Heart left ventricle (tissue), 16 donors: Measurements from ENCODE around the gene CDH23. TPM values are rescaled to one million over a fixed set of nuclear protein-coding genes. Genes with fewer than 3 reads are reported as not detected.

Experiments
- ATAC-seq, 4 donors: fragments of 200-7000 bp; cut with Tn5 transposase; one replicate each; pipeline ENCODE4 v1.9.1; 2020 to 2022; ENCODE audit warnings: moderate library complexity in 4 of 4, mild to moderate bottlenecking in 3 of 4, moderate number of reproducible peaks in 1 of 4
- DNase-seq, 5 donors: peaks; one replicate each; pipeline ENCODE4 v3.0.0-alpha.2; 2020
- H3K27ac ChIP-seq, 12 donors: fragments of 200-600 bp; sonication (generic) in 4 of 12; one replicate each; pipeline versions ENCODE4 v1.5.0 to v1.8.0; 2016 to 2022; ENCODE audit warnings: mild to moderate bottlenecking in 2 of 12
- H3K27me3 ChIP-seq, 9 donors: fragments of 200-600 bp; sonication (generic) in 2 of 9; one replicate each; pipeline versions ENCODE4 v1.5.1 to v1.8.0; 2016 to 2022; ENCODE audit warnings: mild to moderate bottlenecking in 3 of 9
- H3K36me3 ChIP-seq, 9 donors: fragments of 200-600 bp; sonication (generic) in 2 of 9; one replicate each; pipeline versions ENCODE4 v1.5.0 to v1.8.0; 2018 to 2022; ENCODE audit warnings: mild to moderate bottlenecking in 2 of 9
- H3K4me1 ChIP-seq, 12 donors: fragments of 200-600 bp; sonication (generic) in 4 of 12; one replicate each; pipeline versions ENCODE4 v1.5.0 to v1.8.0; 2016 to 2022; ENCODE audit warnings: mild to moderate bottlenecking in 3 of 12
- H3K4me3 ChIP-seq, 12 donors: fragments of 200-600 bp; sonication (generic) in 4 of 12; one replicate each; pipeline versions ENCODE4 v1.5.0 to v1.8.0; 2017 to 2022; ENCODE audit warnings: mild to moderate bottlenecking in 9 of 12, moderate library complexity in 4 of 12
- H3K9me3 ChIP-seq, 12 donors: fragments of 200-600 bp; sonication (generic) in 4 of 12; one replicate each; pipeline versions ENCODE4 v1.5.0 to v1.8.0; 2016 to 2022; ENCODE audit warnings: mild to moderate bottlenecking in 1 of 12
- POLR2A ChIP-seq, 2 donors: fragments of 450-650 bp; IDR thresholded peaks; one replicate each; pipeline ENCODE4 v1.6.1; 2017; ENCODE audit warnings: antibody characterized with exemption in 2 of 2, mild to moderate bottlenecking in 2 of 2, moderate library complexity in 2 of 2
- WGBS, 4 donors: extraction: QIAGEN DNeasy Blood & Tissue Kit in 2 of 4; methylation state at CpG; one replicate each; pipeline versions ENCODE4 v1.1.5 to v1.1.7; 2013 to 2018; 5-methylcytosine and 5-hydroxymethylcytosine counted together
- intact Hi-C, 10 donors: fragments of 100-400 bp; cut with DNase I; formaldehyde crosslinking; loops; one replicate each; pipeline versions ENCODE4 v1.11.1 to v1.14.2; 2022
- polyA plus RNA-seq, 2 donors: library from polyadenylated mRNA; stranded (reverse); fragments of 200-250 nt; gene quantifications; one replicate each; pipeline ENCODE4 v1.2.3, GENCODE V29; 2013
- total RNA-seq, 9 donors: library from RNA; depleted of rRNA in 2 of 9; stranded (reverse); fragments of >200 nt in 2 of 9; fragmentation: NEBNext Ultra II Directional in 3 of 9; extraction: Animal tissue kit (Norgen Biotek cat#: 25700) in 3 of 9; gene quantifications; one replicate each; pipeline versions ENCODE4 v1.1.0 to v1.2.4, GENCODE V29; 2016 to 2023
- TF ChIP-seq, protein P1 (sequence below), 12 donors: fragments of 200-600 bp; sonication (generic) in 4 of 12; IDR thresholded peaks; one replicate each; pipeline versions ENCODE4 v1.5.0 to v1.8.0; 2018 to 2022; ENCODE audit warnings: antibody characterized with exemption in 12 of 12, mild to moderate bottlenecking in 5 of 12
- donor health status: ischemic (EF 13 %, LVEDD 7.1; RV severe dilation, severe dysfunction).
- donor health status: healthy with polysubstance abuse.
- donor health status: DM: no; HTN: yes; CAD: no.
- donor health status: DM: no; HTN: no; CAD: no.
- donor health status: ischemic (EF 25% LVEDD 6.9; RV normal size, moderate dysfunction).
- donor health status: ischemic (EF 25% LVEDD 5.7; RV mildly dilated, moderate dysfunction).
- donor health status: healthy.
- donor health status: DM: yes; HTN: yes; CAD: no.
- donor health status: ischemic (EF 35%, LVEDD 5.7; RV mildly dilated, moderate dysfunction).
- donor health status: nonischemic (EF 11% LVEDD 7.7; RV severe dilation, severe dysfunction).
- donor health status: DM: yes; HTN: yes; CAD: no.
- donor health status: PGD.
- donor health status: ischemic (EF 29% LVEDD 5.4; RV normal size, mild dysfunction).
- donor health status: nonischemic (EF 23%, LVEDD 6.1; RV moderate dilation, normal function).

Gene CDH23
- total and polyA plus RNA-seq, 11 donors = 1.2 to 8.6 (median 3.9) TPM

DNA sequence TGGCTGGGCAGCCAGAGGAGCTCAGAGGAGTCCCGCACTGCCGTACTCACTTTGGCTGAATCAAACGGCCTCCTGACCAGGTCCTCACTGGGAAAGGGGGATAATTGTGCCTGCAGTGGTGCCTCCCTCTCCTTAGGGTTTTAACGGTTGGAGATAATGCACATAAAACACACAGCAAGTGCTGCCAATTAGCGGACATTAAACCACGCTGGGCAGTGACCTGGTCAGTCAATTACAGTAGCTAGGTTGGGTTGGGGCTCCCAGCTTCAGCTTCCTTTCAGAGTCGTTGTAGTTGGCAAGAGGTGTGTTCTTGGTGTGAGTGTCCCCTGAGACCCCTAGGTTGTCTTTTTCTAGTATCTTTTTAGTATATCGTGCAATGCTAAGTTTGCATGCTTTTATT, 176.2 kb downstream of the CDH23 start:
- intact Hi-C loops = loop anchor here in 7 of 10 donors (5.0 to 10.0 kb wide), 4 partner anchors 86 to 258 kb away; partner anchors contain the start of gene SLC29A3 (in 5 of the 7)
- Histone ChIP-seq H3K4me1 (peaks cover 0 to 7% (median 0%) of the 10 kb centered on the region in 12 donors), H3K27me3 (no peaks in the 10 kb centered on the region), H3K4me3 (no peak overlapping the region), H3K9me3 (no peaks in the 10 kb centered on the region), H3K27ac (no peak overlapping the region), H3K36me3 (no peaks in the 10 kb centered on the region)
- TF ChIP-seq, protein P1, sequence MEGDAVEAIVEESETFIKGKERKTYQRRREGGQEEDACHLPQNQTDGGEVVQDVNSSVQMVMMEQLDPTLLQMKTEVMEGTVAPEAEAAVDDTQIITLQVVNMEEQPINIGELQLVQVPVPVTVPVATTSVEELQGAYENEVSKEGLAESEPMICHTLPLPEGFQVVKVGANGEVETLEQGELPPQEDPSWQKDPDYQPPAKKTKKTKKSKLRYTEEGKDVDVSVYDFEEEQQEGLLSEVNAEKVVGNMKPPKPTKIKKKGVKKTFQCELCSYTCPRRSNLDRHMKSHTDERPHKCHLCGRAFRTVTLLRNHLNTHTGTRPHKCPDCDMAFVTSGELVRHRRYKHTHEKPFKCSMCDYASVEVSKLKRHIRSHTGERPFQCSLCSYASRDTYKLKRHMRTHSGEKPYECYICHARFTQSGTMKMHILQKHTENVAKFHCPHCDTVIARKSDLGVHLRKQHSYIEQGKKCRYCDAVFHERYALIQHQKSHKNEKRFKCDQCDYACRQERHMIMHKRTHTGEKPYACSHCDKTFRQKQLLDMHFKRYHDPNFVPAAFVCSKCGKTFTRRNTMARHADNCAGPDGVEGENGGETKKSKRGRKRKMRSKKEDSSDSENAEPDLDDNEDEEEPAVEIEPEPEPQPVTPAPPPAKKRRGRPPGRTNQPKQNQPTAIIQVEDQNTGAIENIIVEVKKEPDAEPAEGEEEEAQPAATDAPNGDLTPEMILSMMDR (IDR thresholded peaks at IDR 0.05) = no peak
- TF ChIP-seq POLR2A (IDR thresholded peaks at IDR 0.05) = no peak
- DNase-seq = no peak
- ATAC-seq = no peak
- 77 to 87% (median 80%) methylated on average over 8 of the region's 8 CpGs for WGBS, 4 donors

DNA sequence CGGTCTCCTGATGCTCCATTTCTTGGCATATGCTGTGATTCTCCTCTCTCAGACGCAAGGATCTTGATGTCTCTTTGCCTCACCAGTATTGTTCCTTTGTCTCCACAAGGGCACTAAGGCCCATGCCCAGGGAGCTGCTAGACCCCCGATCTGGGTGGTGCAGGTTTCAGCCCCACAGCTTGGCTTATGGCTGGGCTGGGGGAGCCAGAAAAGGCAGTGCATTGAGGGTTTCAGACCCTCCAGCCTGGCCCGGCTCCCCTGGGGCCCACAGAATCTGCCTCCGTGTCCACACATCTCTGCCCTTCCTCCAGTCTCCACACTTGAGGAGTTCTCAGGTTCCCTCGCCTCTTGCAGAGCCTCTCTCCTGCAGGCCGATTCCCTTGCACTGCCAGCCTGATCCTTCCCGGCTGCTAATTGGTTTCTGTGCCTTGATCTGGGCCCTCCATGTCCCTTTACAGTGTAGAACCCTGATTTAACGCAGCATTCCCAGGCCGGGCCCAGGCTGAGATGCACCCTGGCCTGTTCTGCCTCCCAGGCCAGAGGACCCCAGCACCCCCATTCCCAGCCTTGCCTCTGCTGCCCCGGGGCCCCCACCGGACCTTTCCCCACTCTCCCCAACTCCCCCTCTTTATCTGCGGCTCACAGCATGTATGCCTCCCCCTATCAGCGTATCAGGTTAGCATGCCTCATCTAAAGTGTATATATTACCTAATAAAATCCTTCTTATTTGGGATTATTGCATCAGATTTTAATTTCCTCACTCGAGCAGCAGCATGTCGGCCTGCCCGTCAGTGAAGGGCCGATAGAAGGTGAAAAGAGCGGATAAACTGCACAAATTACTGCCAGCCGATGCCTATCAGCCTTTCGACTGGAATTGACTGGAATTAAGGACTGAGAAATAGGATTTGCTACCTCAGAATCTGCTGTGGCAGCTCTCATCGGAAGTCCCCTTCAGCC, 177.1 kb downstream of the CDH23 start:
- DNase-seq = no peak
- Histone ChIP-seq H3K27ac (no peak overlapping the region), H3K36me3 (no peaks in the 10 kb centered on the region), H3K9me3 (no peaks in the 10 kb centered on the region), H3K4me3 (no peak overlapping the region), H3K27me3 (no peaks in the 10 kb centered on the region), H3K4me1 (peaks cover 0 to 7% (median 0%) of the 10 kb centered on the region in 12 donors)
- intact Hi-C loops = loop anchor here in 7 of 10 donors (5.0 to 10.0 kb wide), 4 partner anchors 87 to 259 kb away; partner anchors contain the start of gene SLC29A3 (in 5 of the 7)
- ATAC-seq = no peak
- TF ChIP-seq, protein P1 (IDR thresholded peaks at IDR 0.05) = no peak
- no peak for TF ChIP-seq POLR2A (IDR thresholded peaks at IDR 0.05)
- 88 to 92% (median 89%) methylated on average over 22 of the region's 22 CpGs for WGBS, 4 donors

DNA sequence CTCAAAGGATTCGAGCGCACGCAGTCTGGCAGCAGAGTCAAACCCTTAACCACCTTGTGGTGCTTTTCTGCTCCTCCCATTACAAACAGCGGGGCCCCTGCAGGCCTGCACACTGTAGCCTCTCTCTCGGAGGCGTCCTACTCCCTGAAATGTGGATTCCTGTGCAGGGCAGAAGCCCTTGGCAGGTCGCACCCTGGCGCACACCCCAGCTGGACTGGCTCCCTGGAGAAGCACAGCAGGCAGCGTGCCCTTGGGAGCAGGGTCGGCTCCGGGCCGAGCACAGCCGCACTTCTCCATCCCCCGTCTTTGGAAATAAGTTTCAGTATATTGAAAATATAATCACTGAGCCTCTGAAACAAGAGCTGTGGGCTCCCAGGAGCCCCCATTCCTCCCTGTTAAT, 178.7 kb downstream of the CDH23 start:
- H3K27me3 ChIP-seq = no peaks in the 10 kb centered on the region
- DNase-seq (peak; percentile 32 to 78 (median 70)), ATAC-seq (peak; percentile 74 to 84 (median 81))
- no peaks in the 10 kb centered on the region for H3K9me3 ChIP-seq
- intact Hi-C loops = loop anchor here in 4 of 10 donors (10.0 kb wide), 2 partner anchors 251 to 261 kb away; partner anchors contain the start of gene SLC29A3 (in 3 of the 4)
- H3K36me3 ChIP-seq = no peaks in the 10 kb centered on the region
- no peak overlapping the region for H3K27ac ChIP-seq
- 71 to 79% (median 74%) methylated on average over 10 to 14 of the region's 14 CpGs for WGBS, 4 donors
- TF ChIP-seq, protein P1 (IDR thresholded peaks at IDR 0.05) = no peak
- TF ChIP-seq POLR2A (IDR thresholded peaks at IDR 0.05) = no peak
- H3K4me3 ChIP-seq = no peak overlapping the region
- peaks cover 0 to 7% (median 0%) of the 10 kb centered on the region in 12 donors for H3K4me1 ChIP-seq
